Breast epithelium (tissue), 3 donors: ENCODE results near the gene LRP2.

Experiments
- POLR2A ChIP-seq: fragments of 450-650 bp; IDR thresholded peaks from one replicate; pipeline ENCODE4 v1.6.1; 2016; ENCODE audit warnings: antibody characterized with exemption, mild to moderate bottlenecking, moderate library complexity
- TF ChIP-seq, protein P1 (sequence below), 3 donors: fragments of 450-650 bp; IDR thresholded peaks; one replicate each; pipeline ENCODE4 v1.5.1; 2016 to 2017; ENCODE audit warnings: antibody characterized with exemption in 3 of 3, mild to moderate bottlenecking in 3 of 3, moderate library complexity in 3 of 3

DNA sequence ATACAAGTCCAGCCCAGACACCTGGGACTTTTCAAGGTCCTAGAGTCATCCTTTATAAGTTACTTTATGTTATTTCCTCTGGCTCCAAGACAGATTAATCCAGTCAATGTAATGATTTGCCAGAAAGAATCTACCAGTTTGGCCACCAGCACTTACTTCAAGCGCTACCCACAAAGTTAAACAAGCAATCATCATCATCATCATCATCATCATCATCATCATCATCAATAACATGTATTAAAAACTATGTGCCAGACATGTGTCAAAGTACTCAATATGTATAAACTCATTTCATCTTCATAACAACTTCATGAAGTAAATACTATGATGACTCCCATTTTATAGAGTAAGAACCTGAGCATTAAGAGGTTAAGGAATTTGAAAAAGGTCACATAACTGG lies 64.3 kb downstream of the LRP2 start:
- no peak for TF ChIP-seq POLR2A
- TF ChIP-seq, protein P1, sequence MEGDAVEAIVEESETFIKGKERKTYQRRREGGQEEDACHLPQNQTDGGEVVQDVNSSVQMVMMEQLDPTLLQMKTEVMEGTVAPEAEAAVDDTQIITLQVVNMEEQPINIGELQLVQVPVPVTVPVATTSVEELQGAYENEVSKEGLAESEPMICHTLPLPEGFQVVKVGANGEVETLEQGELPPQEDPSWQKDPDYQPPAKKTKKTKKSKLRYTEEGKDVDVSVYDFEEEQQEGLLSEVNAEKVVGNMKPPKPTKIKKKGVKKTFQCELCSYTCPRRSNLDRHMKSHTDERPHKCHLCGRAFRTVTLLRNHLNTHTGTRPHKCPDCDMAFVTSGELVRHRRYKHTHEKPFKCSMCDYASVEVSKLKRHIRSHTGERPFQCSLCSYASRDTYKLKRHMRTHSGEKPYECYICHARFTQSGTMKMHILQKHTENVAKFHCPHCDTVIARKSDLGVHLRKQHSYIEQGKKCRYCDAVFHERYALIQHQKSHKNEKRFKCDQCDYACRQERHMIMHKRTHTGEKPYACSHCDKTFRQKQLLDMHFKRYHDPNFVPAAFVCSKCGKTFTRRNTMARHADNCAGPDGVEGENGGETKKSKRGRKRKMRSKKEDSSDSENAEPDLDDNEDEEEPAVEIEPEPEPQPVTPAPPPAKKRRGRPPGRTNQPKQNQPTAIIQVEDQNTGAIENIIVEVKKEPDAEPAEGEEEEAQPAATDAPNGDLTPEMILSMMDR (IDR thresholded peaks at IDR 0.05) = no peak
